GM18870 (cell line): ENCODE measurements around the gene PCP2.
A peak's percentile ranks its signal among the peaks of the same experiment; 100 is the strongest.

ENCODE experiments used
- ATAC-seq: cut with Tn5 transposase; IDR thresholded peaks from one replicate; pipeline ENCODE4 v1.9.1; 2021; ENCODE audit warnings: moderate library complexity; ENCODE audit not compliant: unreplicated experiment

PCP2 gene

DNA sequence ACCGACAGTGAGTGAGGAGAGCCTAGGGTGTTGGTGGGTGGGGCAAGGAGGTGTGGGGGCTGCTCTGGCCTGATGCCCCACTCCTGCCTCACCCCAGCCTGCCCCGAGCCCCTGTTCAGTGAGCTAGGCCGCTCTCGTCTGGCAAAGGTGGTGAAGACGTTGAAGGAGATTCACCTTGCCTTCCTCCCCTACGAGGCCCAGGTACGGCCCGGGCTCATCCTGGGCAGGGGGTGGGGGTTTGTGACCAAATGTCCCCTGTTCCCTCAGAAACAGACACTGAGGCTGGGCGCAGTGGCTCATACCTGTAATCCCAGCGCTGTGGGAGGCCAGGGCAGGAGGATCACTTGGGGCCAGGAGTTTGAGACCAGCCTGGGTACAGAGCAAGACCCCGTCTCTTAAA, 7.3 kb upstream of the PCP2 start:
- ATAC-seq, result no peak

DNA sequence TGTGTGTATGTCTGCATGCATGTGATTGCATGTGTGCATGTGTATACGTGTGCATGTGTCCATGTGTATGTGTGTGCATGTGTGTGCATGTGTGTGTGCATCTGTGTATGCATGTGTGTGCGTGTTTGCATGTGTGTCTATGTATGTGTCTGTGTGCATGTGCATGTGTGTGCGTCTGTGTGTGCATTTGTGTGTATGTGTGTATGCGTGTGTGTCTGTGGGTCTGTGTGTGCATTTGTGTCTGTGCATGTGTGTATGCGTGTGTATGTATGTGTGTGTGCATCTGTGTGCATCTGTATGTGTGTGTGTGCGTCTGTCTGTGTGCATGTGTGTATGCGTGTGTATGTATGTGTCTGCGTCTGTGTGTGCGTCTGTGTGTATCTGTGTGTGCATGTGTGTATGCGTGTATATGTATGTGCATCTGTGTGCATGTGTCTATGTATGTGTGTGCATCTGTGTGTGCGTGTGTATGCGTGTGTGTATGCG, 6.4 kb upstream of the PCP2 start:
- no peak for ATAC-seq

DNA sequence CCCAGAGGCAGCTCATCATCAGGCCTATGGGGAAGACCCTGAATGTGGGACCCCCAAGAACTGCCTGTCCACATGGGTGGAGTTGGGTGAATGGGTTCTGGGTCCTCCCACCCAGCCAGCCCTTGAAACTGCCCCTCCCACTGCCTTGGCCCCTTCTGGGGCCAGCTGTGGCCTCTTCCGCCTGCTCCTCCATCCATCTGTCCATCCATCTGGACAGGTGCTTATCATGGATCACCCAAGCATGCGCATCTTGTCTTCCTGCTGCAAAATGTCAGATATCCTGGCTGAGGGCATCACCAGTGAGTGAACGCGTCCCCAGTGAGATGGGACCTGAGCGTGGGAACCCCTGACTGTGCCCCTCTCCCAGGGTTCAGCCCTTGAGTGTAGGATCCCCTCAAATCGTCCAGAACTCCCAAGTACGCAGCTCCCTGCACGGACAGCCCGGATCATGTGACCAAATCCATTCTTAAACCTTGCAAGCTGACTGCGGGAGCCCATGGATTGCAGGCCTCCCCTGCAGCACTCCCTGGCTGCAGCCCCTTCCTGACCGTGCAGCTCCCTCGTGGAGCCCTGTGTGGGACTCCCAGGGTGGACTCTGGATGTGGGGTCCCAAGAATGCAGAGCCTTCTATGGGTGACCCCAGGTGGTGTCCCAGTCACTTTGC, 5.4 kb upstream of the PCP2 start:
- ATAC-seq, result no peak

DNA sequence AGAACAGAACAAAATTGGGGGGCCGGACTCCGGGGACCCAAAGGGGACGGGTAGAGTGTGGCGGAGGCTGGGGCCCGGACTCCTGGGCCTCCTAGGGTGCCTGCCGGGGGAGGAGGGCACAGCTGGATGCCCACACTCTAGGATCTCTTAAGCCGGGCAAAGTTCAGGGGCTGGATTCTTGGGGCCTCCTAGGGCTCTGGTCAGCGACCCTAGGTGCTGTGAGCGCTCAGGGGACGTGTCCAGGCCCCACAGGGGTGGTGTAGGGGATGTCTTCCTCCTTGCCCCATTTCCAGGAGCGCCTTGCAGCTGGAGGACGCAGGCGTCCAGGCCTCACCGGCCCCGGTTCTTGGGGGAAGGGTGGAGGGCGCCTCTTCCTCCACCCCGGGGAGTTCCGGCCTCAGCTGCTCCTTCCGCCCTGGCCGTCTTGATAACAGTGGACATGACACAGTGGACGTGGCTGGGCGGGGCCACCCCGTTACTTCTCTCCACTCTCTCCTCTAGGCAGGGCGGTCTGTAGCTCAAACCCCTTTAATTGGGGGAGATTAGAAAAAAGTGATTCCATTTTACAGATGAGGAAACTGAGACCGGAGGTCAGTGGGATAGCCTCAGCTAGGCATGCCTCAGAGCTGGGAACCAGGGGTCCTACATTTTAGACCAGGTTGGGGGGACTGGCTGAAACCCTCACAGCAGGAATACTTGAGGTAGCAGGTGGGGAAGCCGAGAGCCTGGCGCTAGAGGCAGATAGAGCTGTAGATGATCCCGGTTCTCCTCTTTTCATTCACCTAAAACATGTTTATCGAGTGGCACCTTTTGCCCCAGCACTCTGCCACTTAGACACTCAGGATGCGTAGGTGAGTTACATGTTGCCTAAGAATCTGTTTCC, 4.1 kb upstream of the PCP2 start:
- no peak for ATAC-seq

DNA sequence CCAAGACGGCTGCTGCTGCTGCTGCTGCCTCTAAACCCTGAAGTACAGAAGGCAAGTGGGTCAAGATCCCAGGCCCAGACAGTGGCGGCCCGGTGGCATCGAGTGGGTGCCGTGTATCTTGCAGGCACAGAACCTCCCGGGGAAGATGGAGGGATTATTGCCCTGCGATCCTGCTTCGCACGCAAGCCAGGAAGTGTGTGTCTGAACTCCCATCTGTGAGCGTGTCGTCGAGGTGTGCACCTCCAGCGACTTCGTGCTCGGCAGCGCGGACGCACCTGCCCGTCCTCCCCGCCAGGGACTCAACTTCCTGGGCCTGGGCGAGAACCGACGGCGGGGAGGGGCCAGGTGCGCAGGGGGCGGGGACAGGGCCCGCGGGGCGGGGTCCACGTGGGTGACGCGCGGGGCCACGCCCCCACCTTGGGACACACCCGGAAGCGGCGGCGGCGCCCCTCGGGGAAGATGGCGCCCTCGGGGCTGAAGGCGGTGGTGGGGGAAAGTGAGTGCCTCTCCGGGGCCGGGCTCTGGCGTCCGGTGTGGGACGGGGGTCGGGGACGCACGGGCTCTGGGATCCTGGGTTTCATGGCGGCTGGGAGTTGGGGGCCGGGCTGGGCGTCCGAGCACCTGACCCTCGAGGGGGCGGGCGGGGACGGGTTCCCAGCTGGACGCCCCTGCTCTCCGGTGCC, 3.3 kb upstream of the PCP2 start, which contains the start of gene STXBP2:
Gene STXBP2 (plus strand): TSS at position 420 of the 683 bp plus-strand sequence. CDS start 40 bp downstream, at position 460.
- no peak for ATAC-seq

DNA sequence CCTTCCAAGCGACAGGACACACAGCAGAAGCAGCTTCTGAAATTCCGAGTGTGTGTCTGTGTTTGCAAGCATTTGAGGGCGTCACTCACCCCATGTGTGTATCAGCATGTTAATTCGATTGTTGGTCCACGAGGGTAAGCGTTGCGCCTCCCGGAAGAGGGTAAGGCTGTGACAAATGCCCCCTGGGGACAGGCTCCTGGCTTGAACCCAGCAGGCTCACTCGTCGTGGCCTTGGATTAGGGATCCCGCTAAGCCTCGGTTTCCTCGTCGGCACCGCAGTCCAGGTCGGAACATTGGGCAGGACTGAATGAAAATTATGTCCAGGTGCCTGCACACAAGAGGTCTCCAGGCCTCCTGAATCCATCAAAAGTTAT, 2.8 kb upstream of the PCP2 start:
- ATAC-seq, result no peak

DNA sequence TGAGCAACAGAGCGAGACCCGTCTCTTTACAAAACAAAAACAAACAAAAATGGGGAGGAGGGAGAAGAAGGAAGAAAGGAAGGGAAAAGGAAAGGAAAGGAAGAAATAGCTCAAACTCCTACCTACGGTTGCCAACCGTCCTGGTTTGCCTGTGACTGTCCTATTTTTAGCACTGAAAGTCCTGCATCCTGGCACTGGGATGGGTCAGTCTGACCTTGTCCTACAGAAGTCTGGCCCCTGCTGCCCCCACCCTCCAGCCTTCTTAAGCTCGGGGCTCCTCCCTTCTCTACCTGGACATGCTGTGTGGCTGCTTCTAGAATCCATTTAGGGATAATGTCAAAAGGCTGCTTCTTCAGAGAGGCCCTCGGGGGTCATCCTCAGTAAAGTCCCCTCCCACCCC, 2.2 kb upstream of the PCP2 start:
- ATAC-seq, result no peak

DNA sequence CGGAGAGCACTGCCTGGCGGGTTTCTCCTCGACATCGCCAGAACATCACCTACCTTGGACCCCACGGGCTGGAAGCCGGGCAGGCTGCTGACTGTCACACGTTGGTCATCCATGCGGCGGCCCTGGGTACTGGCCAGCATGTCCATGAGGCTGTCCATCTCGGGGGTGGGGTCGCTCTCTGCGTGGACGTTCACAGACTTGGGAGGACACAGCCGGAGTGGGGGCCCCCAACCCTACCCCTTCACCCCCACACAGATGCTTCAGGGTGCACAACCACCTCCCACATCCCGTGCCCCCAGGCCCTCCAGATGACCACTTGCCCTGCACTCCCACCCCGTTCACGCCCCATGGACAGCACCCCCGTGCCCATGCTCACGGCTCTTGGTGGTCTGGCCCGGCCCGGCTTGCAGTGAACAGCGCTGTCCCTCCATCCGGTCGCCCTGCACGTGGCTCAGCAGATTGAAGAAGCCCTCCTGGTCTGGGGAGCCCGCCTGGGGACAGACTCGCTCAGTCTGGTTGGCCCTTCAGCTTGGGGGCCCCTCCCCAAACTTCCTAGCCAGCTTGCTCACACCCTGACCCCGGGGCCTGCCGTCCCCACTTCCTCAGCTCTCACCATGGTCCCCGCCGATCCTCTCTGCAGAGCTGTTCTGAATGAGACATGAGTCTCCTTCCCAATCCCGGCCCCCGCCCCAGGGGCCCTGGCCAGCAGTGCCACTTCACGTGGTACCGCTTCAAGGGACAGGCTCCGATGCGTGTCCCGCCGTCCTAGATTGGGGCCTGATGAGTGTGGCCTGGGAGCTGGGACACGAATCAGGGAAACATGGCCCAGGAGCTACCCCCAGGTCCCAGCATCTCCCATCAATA, 947 bp downstream of the PCP2 start:
- no peak for ATAC-seq

DNA sequence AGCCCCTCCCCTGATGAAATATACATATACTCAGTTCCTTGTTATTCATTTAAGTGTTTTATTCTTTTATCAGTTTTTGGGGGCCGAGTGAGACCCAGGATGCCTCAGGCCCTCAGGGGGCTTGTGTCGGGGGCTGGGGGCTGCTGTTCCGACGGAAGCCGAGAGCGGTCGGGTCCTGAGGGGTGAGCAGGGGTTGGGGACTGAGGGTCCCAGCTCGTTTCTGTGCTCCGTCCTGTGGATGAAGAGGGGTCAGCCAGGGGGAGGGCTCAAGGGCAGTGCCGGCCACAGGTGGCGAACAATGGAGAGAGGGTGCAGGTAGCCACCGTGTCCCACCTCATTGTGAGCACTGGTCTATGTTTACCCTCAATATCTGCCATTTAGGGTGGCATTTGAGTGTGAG, 1.9 kb downstream of the PCP2 start:
- ATAC-seq, result no peak

DNA sequence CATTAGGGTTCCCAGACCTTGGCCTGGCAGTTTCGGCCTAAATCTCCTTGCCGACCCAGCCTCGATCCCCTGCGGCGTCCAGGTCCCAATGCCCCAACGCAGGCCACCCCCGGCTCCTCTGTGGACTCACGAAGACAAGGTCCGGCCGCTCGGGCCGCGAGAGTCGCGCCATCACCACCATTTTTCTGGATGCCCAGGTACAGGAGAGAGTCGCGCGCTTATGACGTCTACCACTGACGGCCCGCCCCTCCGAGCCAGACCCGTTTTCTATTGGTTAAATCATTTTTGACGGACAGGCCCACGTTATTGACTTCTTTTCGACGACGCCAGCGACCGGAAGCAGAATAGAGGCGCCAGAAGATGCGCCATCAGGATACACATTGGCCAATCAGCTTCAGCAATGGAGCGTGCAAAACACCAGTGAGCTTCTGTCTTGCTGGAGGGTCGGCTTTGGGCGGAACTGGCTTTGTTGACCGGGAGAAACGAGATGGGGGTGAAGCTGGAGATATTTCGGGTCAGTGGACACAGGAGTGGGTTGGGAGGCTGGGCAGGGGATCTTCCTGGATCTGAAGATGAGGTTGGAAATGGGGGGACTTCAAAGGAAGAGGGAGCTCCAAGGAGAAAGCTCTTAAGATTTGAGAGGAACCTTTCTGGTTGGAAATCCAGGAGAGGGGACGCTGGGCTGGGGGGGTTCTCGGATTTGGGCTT, 4.0 kb downstream of the PCP2 start, which contains the start of the genes PET100 and XAB2:
Gene PET100 (plus strand): TSS at position 447 of the 708 bp plus-strand sequence. CDS start 41 bp downstream, at position 488.
Gene XAB2 (minus strand): TSS at position 199 of the 708 bp plus-strand sequence. CDS start 18 bp downstream, at position 181.
- peak; percentile 79 for ATAC-seq

DNA sequence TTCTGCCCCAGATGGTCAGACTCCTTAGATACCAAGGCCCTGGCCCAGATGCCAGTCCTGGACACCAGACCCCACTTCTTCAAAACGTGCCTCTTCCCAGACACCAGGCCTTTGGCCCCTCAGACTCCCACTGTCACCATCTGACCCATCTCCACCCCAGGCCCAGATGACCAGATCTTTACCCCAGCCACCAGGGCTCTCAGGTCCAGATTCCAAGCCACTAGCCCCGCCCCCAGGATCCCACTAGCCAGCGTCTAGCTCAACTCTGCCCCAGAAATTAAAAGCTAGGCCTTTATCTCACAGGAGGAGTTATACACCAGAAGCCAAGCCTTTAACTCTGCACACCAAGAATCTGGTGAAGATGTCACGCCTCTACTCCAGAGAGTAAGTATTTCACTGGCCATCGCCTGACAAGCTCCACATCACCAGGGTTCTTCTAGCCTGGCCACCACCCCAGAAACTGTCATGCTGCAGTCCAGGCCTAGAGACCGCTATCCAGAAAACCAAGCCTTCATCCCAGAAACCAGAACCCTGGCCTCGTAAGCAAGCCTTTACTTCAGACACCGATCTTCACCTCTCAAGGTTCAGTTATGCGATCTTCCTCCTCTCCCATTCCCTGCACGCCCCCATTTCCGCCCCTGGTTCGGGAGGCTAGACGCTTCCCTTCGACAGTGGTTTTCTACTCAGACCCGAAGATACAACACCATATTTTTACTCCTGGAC, 4.8 kb downstream of the PCP2 start:
- no peak for ATAC-seq

DNA sequence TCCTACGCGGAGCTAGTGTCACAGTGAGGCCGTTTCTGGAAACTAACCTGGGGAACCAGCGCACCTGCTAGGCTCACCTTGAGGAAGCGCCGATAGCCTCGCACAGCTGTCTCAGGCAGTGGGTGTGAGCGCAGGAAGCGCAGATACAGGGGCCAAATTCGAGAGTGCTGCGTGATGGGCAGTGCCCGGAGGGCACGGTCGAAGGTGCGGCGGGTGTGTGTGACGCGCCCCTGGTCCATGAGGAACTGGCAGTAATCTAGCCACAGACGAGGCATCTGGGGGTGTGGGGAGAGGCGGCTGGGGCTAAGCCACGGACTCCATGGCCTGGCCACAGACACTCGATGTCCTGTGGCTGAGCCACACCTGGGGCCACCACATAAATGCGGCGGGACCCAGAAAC, 6.4 kb downstream of the PCP2 start:
- no peak for ATAC-seq

DNA sequence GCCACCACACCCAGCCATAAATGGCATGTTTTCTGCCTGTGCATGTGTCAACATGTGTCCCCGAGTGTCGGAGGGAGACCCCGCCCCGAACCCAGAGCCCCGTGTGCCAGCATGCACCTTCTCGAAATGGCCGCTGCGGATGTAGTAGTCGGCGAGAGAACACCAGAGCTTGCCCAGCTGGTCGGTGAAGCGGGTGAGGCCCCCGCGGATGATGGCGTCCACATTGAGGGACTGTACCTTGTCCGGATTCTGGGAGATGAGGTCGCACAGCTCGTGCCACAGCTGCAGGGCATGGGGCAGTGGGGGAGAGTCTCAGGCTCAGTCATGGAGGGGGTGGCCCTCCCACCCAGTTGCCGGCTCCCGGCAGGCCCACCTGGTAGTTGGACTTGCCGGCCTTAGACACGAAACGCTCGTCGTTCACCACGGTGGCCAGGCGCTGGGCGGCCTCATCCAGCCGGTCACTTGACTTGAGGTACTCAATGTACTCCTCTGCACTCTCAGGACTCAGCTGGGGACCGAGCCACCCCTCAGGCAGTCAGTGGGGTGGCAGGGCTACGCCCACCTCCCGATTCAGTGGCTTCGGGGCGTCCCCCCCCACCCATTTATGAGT, 7.7 kb downstream of the PCP2 start:
- ATAC-seq, result no peak

DNA sequence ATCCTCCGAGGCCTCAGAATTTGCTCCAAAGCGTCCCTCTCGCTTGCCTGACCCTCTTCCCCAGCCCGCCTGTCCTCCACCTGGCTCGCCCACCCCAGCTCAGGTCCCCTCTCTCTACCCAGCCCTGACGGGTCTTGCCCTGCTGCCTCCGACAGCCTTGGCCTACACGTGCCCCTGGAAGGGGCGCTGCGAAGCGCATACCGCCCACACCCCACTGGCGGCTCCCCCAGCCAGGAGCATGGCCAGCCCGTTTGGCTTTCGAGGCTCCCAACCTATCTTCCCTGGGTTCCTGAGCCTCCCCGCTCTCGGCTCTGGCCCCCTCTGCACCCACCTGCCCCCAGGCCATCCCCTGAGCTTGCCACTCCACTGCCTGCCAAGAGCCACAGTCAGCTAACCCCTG, 8.7 kb downstream of the PCP2 start:
- no peak for ATAC-seq

DNA sequence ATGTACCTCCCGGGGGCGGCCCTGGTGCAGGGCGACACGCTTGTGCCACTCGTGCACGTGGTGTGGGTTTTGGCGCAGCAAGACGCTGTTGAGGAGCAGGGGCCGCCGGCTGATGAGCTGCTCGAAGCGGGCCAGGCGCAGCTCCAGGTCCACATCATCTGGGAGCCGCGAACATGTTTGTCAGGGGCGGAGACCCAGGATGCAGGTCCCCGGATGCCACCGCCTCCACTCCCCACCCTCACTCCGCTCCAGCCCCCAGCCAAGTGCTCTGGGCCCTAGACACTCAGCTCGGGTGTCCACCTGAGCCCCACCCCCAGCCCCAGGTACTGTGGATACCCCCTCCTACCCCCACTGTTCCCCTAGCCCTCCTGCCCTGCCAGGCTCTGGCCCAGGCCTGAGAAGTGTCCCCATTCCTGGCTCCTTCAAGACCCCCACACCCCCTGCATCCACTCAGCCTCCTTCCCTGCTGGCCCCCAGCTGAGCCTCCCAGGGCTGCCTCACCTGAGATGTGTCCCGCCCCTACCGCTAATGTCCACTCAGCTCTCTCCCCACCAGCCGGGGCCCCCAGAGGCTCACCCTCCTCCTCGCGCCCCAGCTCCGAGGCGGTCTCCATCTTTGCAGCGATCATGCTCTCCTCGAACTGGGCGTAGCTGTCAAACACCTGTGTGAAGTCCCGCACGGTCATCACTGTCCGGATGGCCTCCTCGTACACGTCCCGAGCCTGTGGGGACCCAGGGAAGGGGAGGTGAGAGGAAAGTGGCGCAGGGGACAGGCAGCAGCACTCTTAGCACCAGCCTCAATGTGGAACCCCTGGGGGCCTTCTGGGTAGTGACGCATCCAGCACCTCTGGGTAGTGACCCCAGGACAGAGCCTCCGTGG, 9.6 kb downstream of the PCP2 start:
- no peak for ATAC-seq

DNA sequence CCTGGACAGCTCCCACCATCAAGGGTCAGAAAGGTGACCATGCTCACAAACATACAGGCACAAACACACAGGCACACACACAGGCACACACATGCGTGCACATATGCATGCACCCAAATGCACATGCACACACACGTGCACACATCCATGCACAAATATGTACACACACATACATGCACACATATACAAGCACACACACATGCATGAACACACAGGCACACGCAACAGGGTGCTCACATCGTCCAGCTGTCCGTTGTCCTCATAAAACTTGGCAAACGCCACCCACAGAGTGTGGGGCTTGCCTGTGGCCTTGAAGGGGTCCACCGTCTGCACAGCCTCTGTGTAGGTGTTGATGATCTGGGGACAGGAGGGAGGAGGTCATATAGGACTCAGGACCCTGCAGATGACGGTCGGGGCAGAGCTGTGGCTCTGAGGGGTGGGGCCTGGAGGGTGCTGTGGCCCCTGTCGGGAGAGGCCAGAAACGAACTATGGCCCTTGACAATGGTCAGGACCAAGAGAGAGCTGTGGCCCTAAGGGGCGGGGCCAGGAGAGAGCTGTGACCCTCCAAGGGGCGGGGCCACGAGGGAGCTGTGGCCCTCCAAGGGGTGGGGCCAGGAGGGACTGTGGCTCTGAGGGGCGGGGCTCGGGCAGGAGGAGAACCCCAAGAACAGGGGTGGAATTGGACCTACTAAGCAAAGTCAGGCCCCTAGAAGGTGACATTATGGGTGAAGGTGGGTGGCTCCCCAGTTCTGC, 10.4 kb downstream of the PCP2 start:
- ATAC-seq, result no peak
